ENCODE data around the gene VWCE. TPM values are rescaled to one million over a fixed set of nuclear protein-coding genes. Genes with fewer than 3 reads are reported as not detected.

VWCE gene, protein sequence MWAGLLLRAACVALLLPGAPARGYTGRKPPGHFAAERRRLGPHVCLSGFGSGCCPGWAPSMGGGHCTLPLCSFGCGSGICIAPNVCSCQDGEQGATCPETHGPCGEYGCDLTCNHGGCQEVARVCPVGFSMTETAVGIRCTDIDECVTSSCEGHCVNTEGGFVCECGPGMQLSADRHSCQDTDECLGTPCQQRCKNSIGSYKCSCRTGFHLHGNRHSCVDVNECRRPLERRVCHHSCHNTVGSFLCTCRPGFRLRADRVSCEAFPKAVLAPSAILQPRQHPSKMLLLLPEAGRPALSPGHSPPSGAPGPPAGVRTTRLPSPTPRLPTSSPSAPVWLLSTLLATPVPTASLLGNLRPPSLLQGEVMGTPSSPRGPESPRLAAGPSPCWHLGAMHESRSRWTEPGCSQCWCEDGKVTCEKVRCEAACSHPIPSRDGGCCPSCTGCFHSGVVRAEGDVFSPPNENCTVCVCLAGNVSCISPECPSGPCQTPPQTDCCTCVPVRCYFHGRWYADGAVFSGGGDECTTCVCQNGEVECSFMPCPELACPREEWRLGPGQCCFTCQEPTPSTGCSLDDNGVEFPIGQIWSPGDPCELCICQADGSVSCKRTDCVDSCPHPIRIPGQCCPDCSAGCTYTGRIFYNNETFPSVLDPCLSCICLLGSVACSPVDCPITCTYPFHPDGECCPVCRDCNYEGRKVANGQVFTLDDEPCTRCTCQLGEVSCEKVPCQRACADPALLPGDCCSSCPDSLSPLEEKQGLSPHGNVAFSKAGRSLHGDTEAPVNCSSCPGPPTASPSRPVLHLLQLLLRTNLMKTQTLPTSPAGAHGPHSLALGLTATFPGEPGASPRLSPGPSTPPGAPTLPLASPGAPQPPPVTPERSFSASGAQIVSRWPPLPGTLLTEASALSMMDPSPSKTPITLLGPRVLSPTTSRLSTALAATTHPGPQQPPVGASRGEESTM
- 0.05 TPM in 1 of 2 replicates, not detected in the other for total RNA-seq (2014; rRNA removed; shearing (Covaris generic))

DNA sequence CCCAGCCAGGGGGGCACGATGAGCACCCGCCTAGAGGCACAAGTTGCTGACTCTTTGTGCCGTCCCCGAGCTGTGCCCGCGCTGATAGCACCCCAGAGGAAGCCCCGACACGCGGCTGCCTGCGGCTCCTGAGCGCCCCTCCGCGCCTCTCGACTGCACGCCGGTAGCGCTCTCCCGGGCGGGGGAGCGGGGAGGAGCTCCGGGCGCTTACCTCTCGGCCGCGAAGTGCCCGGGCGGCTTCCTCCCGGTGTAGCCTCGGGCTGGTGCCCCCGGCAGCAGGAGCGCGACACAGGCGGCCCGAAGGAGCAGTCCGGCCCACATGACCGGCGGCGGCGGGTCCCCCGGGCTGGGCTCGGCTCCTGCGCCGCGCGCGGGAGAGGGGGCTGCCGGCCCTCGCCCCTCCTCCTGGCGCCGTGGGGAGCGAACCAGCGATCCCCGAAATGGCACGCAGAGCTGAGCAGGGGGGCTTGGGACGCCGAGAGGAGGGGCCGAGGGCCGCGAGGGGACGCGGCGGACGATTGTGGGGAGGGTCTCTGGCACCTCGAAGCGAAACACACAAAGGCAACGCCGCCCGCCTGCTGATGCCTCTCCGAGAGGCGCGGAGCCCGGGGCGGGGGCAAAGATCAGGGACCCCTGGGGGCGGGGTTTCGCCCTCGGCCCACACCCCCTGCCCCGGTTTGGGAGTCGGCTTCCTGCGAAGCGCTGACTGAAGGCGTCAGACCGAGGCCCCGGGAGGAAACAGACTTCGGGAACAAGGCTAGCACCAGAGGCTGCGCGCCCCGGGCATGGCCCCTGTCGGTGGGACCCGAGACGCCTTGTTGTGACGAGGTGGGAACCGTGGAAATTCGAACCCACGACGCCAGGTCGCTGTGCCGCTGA, at the start of gene VWCE:
VWCE (minus strand) TSS at position 600 of the 879 bp plus-strand sequence; CDS start at position 321, 279 bp downstream.
- no peak for DNase-seq (ENCODE audit: low spot score)

DNA sequence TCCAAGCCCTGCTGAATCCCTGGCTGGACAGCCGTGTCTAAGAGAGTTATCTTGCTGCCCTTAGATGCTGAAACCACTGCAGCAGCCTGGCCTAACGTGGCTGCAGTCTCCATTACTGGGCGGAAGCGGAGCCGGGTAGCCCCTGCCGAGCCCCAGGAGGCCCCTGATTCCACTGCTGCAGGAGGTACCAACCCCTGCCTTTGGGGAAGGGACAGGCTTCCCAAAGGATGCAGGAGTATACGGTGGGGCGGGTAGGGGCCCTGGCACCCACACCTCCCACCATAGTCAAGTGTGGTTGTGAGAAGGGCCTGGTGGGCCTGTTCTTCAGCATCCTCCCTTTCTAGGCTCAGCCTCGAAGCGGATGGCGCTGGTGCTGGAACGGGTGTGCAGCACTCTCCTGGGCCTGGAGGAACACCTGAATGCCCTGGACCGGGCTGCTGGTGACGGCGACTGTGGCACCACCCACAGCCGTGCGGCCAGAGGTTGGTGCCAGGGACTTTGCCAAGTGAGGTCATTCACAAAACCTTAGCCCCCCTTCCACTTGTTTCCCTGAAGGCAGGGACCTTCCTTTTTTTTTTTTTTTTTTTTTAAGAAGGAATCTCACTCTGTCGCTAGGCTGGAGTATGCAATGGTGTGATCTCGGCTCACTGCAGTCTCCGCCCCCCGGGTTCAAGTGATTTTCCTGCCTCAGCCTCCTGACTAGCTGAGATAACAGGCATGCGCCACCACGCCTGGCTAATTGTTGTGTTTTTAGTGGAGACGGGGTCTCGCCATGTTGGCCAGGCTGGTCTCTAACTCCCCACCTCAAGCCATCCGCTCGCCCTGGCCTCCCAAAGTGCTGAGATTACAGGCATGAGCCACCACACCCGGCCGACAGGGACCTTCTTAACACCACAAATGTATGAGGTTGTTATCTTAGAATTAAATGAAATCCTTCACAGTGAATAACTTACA, 49.0 kb upstream of the VWCE start:
- DNase-seq (ENCODE audit: low spot score) = no peak

DNA sequence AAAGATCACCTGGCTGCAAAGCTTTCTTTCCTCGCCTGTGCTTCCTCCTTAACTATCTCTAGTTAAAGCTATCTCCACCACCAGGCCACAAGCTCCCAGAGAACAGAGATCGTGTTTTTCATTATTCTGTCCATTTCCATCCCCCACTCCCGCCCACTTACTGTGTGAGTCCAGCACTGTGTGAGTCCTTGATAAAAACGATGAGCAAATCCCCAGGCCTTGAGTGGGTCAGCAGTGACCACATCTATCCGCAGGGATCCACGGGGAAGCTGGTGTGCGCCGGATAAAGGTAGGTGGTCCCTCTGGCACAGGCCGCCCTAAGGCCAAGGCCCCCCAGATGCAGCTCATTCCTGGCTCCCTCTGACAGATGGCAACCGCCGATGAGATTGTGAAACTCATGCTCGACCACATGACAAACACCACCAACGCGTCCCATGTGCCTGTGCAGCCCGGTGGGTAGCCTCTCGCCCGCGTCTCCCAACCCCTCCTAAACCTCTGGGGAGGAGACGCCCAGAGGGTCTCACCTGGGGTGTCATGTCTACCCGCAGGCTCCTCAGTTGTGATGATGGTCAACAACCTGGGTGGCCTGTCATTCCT, 47.2 kb upstream of the VWCE start:
- DNase-seq (ENCODE audit: low spot score) = no peak

DNA sequence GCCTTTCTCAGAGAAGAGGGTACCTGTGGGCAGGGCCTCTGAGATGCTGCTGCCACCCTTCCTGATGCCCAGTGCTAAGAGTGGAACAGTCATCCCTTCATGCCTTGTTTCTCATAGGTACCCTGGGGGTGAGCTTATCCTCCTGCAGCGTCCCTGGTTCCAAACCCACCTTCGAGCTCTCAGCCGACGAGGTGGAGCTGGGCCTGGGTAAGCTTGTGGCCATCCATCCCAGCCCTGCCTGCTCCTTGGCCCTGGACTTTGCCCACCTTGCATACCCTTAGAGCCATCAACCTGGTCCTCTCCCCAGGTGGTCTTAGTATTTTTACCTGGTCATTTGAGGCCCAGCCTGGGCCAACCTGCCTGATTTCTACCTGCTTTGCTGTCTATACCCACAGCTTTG, 46.6 kb upstream of the VWCE start:
- no peak for DNase-seq (ENCODE audit: low spot score)

DNA sequence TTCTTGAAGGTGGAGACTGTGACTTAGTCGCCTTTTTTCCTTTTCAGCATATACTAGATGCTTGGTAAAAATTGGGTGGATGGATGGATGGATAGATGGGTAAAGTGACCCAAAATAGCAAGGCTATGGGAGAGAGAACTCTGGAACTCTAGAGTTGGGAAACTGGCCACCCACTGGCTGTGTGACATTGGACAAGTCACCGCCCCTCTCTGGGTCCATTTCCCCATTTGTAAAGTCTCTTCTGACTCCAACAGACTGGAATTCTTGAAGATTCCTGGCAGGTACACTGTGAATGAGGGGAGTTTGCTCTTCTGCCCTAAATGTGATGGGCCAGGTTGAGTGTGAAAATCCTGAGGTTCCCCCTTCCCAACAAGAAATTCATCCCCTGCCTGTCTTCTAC, 45.9 kb upstream of the VWCE start:
- no peak for DNase-seq (ENCODE audit: low spot score)

DNA sequence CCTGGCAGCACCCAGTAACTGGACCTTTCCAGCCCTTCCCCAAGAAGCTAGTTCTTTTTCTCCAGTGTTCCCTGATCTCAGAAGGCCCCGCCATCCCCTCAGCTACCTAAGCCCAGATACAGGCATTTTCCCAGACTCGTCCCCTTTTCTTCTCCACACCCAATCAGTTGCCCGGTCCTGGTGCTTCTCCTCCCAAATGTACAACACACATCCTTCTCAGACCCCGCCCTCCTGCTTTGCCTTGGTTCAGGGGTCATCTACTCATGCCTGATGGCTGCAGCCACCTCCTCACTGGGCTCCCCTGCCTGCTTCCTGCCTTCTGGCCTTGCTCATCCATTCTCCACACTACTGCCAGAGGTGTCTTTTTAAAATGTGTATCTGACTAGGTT, 44.4 kb upstream of the VWCE start:
- DNase-seq (ENCODE audit: low spot score) = no peak

DNA sequence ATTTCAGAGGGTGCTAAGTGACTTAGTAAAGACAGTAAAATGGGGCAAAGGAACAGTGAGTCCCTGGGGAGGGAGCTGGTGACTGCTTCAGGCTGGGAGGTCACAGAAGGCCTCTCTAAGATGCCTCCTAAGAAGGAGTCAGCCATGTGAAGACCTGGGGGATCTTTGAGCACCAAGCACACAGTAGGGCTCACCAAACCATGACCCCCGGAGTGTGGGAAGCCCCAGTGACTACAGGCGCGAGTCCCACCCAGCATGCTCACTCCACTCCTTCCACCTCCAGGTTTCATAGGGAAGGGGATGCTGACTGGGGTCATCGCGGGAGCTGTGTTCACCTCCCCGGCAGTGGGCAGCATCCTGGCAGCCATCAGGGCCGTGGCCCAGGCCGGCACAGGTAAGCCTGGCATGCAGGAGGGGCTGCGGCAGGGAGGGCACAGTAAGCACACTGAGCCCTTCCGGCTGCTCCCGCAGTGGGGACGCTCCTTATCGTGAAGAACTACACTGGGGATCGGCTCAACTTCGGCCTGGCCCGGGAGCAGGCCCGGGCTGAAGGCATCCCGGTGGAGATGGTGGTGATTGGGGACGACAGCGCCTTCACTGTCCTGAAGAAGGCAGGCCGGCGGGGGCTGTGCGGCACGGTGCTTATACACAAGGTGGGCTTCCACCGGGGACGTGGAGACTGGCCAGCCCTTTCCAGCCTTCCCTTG, 43.8 kb upstream of the VWCE start:
- DNase-seq (ENCODE audit: low spot score) = no peak

DNA sequence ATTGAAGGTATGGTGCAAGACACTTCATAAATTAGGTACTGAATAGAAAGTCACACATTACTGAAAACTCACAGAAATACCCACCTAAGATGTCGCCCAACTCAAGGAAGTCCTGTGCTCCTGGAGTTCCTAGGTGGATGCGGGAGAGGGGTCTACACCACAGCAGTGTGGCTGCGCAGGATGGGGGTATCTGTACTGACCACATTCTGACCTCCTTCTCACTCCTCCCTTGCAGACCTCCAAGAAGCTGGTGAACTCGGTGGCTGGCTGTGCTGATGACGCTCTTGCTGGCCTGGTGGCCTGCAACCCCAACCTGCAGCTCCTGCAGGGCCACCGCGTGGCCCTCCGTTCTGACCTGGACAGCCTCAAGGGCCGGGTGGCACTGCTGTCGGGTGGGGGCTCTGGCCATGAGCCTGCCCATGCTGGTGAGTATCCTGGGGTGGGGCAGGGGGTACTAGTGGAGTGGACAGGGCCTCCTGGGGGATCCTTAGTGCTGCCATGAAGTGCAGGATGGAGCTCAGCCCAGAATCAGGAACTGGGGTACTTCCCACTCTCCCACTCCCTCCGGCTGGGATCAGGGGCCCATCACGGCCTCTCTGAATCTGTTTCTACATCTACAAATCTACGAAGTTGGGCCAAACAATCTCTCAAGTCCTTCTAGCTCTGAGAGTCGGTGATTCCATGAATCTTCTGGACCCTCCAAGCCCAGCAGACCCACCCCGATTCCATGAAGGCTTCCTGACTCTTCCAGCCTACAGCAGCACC, 42.8 kb upstream of the VWCE start:
- no peak for DNase-seq (ENCODE audit: low spot score)

DNA sequence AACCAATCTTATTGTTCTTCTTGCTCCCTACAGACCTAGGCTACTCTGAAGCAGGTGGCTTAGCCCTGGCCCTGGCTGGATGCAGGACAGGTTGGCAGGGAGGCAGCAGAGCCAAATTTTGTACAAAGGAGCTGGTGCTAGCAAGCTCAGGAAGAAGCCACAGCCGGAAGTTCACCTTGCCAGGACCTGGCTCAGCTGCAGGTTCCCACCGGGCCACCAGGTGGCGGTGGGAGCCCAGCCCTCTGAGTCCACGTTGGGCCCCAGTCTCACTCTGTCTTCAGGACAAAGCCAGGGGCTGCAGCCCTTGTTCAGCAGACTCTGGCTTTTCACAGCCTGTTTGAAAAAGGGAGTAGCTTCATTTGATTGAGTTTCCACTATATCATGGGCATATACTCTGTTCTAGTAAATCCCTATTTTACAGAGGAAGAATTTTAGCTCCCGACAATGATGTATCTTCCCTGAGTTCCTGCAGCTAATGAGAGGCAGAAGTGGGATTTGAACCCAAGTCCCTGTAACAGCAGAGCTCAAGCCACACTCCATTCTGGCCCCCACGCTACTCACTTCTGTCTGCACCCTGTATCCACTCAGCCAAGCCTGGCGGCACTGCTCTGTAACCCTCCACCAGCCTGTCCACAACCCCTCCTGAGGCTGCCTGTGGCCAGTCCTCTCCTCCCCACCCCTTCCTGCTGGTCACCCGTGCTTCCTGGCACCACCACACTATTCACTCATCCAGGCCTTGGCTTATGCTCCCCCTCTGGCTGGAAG, 41.2 kb upstream of the VWCE start:
- peak; percentile 64 for DNase-seq (ENCODE audit: low spot score)

DNA sequence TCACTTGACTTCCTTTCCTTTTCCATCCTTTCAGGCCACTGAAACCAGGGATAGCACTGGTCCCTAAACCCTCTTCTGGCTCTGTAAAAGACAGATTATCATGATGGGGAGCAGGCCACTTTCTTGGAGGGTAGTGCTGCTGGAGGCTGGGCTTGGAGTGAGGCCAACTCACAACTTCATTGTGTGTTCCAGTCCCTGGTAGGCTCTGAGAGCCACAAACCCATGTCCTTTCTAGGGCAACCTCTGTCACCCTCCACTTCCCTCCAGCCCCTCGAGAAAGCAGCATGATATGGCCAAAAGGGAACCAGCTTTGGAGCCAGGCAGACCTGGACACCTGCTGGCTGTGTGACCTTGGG, 40.2 kb upstream of the VWCE start:
- no peak for DNase-seq (ENCODE audit: low spot score)

DNA sequence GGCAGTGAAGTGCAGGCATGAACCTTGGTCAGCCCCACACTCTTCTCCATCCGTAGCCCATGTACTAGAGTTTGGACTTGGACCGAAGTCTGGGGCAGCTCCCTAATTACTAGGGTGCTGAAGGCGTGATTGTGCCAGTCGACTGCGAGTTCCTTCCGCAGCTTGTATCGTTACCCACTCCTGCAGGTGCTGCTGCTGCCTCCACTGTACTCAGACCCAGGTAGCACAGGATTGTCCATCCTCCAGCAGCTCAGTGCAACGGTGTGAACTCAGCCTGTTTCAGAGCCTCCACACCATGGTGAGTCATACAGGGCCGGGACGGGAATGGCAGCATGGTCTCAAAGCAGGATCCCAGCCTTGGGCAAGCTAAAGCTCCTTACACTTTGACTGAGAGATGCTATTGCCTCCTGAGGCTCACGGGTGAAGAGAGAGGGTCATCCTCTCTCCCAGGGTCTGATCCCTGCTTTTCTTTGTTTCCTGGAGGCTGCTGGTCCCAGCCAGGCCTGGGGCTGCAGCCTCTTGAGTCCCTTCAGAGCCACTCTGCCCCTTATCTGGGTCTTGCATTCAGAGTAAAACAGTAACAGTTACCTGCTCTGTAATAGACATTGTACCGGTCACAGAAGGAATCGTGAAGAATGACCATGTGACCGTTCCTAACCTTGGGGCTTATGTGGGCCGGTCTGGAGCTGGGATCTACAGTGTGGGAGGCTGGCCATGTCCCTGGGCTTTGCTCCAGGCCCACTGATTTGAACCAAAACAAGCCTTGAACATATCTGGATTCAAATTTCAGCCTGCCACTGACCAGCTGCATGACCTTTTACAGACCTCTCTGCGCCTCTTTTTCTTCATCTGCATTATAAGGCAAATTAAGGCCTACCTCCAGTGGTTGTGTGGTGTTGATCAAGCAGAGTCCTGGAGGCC, 39.6 kb upstream of the VWCE start:
- peak; percentile 22 for DNase-seq (ENCODE audit: low spot score)

DNA sequence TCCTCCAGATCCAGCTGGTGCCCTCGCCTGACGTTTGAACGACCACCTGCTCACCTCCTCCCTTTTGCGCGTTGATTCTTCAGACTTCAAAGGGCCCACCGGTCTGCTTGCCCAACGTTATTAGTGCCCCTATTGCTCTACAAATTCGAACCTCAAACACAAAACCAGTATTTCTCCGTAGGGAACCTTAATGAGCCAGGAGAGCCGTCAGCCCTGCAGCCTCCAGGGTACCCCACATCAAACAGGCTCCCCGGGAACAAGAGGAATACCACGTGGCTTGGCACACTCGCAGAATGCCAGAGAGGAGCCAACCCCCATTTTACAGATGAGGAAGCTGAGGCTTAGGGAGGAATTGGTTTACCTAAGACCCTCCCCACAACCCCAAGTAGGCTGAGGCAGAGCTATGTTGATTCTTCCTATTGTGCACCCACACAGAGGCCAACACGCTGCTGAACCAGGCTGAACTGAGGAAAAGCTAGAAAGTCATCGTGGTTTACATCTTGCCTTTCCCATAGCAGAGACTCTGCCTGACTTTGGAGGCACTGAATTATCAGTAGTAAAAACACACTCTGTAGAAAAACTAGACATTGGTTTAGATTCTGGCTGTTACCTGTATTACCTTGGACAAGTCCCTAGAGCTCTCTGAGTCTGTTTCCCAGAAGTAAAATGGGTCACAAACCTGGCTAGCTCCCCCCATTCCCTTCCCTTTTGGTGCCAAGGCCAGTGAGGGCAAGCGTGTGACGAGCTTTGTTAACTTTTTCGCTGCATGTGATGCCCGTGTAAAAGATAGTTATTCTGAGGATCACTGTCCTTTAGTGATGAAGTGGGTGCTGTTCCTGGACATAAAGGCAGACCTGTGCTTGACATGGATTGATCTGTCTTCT, 38.7 kb upstream of the VWCE start:
- DNase-seq (ENCODE audit: low spot score) = no peak

DNA sequence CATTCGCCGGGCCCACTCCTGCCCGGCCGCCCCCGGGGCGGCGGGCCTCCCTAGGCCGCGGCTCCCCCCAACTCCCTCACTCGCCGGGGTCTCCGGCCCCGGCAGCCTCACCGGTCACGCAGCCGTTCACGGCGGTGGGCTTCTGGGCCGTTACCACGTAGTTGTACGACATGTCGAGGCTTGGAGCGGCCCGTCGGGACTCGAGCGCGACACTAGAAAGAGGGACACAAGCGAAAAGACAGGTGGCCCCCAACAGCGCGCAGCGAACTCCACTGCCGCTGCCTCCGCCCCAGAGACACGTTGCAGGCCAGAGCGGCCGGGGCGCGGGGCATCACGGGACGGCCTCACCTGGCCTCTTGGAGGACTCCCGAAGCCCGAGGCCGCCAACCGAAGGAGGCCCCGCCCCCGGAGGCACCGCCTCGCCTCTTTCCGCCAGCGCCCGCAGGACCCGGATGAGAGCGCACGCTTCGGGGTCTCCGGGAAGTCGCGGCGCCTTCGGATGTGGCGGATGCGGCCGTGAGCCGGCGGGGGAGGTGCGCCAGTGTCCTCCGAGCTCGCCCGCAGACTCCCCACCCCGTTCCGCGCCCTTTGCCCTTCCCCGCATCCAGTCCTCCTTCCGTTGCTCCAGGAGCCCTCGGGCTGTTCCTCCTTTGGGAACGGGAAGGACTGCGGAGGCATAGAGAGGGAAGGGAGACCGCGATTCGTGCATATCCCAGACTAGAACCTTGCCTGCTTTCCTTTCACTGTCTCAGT, 37.9 kb upstream of the VWCE start, which contains the start of the genes DDB1 and TKFC:
DDB1 (minus strand) TSS at position 309 of the 753 bp plus-strand sequence; CDS start at position 172, 137 bp downstream.
TKFC (plus strand) TSS at position 432 of the 753 bp plus-strand sequence. CDS start 1,501 bp downstream, outside the sequence.
- peak; percentile 78 for DNase-seq (ENCODE audit: low spot score)

DNA sequence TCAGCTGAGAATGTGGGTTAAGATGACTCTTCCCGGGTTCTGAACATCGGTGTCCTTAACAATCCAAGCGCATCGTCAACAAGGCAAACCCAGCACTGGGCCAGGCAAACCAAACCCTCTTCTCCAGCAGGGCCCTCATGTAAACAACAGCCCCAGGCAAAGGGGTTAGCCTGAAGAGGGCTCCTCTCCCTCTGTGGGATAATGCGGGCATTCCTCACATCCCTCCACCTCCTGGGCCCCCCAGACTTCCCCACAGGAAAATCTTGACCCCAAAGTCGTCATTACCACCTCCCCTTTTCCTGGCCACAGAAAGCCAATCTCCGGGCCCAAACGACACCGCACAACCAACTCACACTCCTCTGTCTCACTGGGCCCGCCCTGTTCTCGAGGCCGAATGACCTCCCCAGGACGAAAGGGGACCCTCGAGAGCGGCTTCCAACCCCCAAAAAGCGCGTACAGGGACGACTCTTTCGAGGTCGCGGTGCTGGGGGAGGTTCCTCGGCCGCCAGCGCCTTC, 37.2 kb upstream of the VWCE start:
- DNase-seq (ENCODE audit: low spot score) = no peak

DNA sequence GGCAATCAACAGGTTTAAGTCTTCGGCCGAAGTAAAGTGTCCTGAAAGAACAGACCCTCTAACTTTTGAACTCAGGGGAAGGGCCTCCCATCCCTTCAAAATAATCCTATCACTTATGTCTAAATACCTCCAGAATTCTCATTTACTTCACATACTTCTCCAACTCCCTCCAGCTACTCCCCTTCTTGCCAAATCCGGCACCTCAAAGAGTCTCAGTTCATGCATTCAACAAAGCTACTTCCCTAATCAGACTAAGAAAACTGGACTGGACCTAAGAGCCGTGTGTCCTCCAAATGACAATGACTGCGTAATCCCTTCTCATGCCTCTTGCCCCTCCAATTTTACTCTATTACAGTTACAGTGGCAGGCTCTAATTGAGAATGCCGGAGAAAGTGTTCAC, 36.5 kb upstream of the VWCE start:
- no peak for DNase-seq (ENCODE audit: low spot score)

Measured in A172 (cell line).